ENCODE data around the gene TET2. TPM values are rescaled to one million over a fixed set of nuclear protein-coding genes. Genes with fewer than 3 reads are reported as not detected.

The TET2 gene
- total RNA-seq, 3 donors from 2014 or later (not counting 1 experiment from before 2014, with no cell fraction given): 80.0 to 91.6 (median 82.8) TPM

DNA sequence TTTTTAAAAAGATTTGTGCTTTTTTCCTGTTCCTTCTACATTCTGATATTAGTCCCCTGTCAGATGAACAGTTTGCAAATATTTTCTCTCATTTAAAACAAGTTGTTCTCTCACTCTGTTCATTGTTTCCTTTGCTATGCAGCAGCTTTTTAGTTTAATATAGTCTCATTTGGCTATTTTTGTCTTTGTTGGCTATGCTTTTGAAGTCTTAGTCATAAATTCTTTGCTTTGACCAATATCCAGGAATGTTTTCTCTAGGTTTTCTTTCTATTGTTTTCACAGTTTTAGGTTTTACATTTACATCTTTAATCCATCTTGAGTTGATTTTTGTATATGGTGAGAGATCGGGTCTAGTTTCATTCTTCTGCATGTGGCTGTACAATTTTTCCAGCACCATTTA is 136.8 kb downstream of the TET2 start:
- H3K27me3 ChIP-seq (ENCODE audit: control insufficient read depth, insufficient read depth, low read length): no peaks in the 10 kb centered on the region

GRCh38 chr4:105288121-105288520 is 141.4 kb downstream of the TET2 start:
- peaks cover 7% of the 10 kb centered on the region for H3K9me3 ChIP-seq (ENCODE audit: control insufficient read depth, insufficient read depth, low read length)
- no peak for DNase-seq
- H3K27ac ChIP-seq (ENCODE audit: low read length): no peak overlapping the region
- peaks cover 0 to 13% of the 10 kb centered on the region in 2 donors for H3K4me1 Mint-ChIP-seq
- H3K4me3 Mint-ChIP-seq: no peak overlapping the region
- intact Hi-C loops (cut with micrococcal nuclease): no loop called here
- WGBS (ENCODE audit: insufficient coverage): 100% methylated on average over 2 of the region's 2 CpGs
- TF ChIP-seq, protein P1, sequence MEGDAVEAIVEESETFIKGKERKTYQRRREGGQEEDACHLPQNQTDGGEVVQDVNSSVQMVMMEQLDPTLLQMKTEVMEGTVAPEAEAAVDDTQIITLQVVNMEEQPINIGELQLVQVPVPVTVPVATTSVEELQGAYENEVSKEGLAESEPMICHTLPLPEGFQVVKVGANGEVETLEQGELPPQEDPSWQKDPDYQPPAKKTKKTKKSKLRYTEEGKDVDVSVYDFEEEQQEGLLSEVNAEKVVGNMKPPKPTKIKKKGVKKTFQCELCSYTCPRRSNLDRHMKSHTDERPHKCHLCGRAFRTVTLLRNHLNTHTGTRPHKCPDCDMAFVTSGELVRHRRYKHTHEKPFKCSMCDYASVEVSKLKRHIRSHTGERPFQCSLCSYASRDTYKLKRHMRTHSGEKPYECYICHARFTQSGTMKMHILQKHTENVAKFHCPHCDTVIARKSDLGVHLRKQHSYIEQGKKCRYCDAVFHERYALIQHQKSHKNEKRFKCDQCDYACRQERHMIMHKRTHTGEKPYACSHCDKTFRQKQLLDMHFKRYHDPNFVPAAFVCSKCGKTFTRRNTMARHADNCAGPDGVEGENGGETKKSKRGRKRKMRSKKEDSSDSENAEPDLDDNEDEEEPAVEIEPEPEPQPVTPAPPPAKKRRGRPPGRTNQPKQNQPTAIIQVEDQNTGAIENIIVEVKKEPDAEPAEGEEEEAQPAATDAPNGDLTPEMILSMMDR (IDR thresholded peaks at IDR 0.05): no peak
- ATAC-seq: no peak
- H3K4me1 ChIP-seq (ENCODE audit: control insufficient read depth, insufficient read depth, low read length): peaks cover 9% of the 10 kb centered on the region
- no peaks in the 10 kb centered on the region for H3K36me3 ChIP-seq (ENCODE audit: control insufficient read depth, insufficient read depth, low read length)
- H3K4me3 ChIP-seq (ENCODE audit: low read length): no peak overlapping the region
- no peaks in the 10 kb centered on the region for H3K27me3 Mint-ChIP-seq (ENCODE audit: low read depth in 2 of 2)
- H3K27ac Mint-ChIP-seq: no peak overlapping the region
- H3K27me3 ChIP-seq (ENCODE audit: control insufficient read depth, insufficient read depth, low read length): no peaks in the 10 kb centered on the region
- peaks cover 5 to 6% of the 10 kb centered on the region in 2 donors for H3K9me3 Mint-ChIP-seq
- H3K36me3 Mint-ChIP-seq: peaks cover 14% of the 10 kb centered on the region

More for the DNA sequence above, 136.8 kb downstream of the TET2 start:
- H3K27ac Mint-ChIP-seq: no peak overlapping the region
- no peak overlapping the region for H3K4me3 ChIP-seq (ENCODE audit: low read length)
- no peaks in the 10 kb centered on the region for H3K27me3 Mint-ChIP-seq (ENCODE audit: low read depth in 2 of 2)
- no peak for DNase-seq
- intact Hi-C loops (cut with micrococcal nuclease): no loop called here
- no peak overlapping the region for H3K27ac ChIP-seq (ENCODE audit: low read length)
- H3K4me3 Mint-ChIP-seq: no peak overlapping the region
- ATAC-seq: no peak
- peaks cover 5% of the 10 kb centered on the region for H3K9me3 ChIP-seq (ENCODE audit: control insufficient read depth, insufficient read depth, low read length)
- H3K9me3 Mint-ChIP-seq: peaks cover 5 to 6% of the 10 kb centered on the region in 2 donors
- no peaks in the 10 kb centered on the region for H3K36me3 ChIP-seq (ENCODE audit: control insufficient read depth, insufficient read depth, low read length)
- TF ChIP-seq, protein P1 (IDR thresholded peaks at IDR 0.05): no peak
- H3K36me3 Mint-ChIP-seq: peaks cover 9% of the 10 kb centered on the region
- H3K4me1 ChIP-seq (ENCODE audit: control insufficient read depth, insufficient read depth, low read length): no peaks in the 10 kb centered on the region
- peaks cover 18 to 29% of the 10 kb centered on the region in 2 donors for H3K4me1 Mint-ChIP-seq
- WGBS (ENCODE audit: insufficient coverage): no CpG with 5 or more reads among the region's 1 CpG

DNA sequence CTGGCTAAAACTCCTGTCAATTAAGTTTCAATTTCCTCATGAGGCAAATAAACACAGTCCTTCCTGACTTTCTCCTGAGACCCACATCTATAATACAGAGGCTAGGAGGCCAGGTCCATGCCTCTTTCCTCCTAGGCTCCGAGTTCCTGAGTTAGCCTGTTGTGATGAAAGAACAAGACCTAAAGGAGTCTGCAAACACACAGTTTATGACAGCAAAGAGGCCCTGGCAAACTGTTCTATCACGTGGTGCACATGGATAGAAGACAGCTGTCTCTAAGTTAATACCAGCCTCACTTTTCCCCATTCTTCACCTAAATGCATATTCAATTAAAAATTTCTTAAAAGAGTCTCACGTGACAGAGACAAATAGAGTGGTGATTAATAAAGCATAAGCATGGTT is 145.2 kb downstream of the TET2 start:
- no peak overlapping the region for H3K27ac ChIP-seq (ENCODE audit: low read length)
- no peaks in the 10 kb centered on the region for H3K27me3 ChIP-seq (ENCODE audit: control insufficient read depth, insufficient read depth, low read length)
- ATAC-seq (no peak), DNase-seq (no peak)
- peaks cover 0 to 8% of the 10 kb centered on the region in 2 donors for H3K4me1 Mint-ChIP-seq
- no peak overlapping the region for H3K4me3 Mint-ChIP-seq
- H3K36me3 ChIP-seq (ENCODE audit: control insufficient read depth, insufficient read depth, low read length): no peaks in the 10 kb centered on the region
- H3K9me3 Mint-ChIP-seq: peaks cover 3% of the 10 kb centered on the region in 2 donors
- TF ChIP-seq, protein P1 (IDR thresholded peaks at IDR 0.05): no peak
- intact Hi-C loops (cut with micrococcal nuclease): no loop called here
- no peaks in the 10 kb centered on the region for H3K27me3 Mint-ChIP-seq (ENCODE audit: low read depth in 2 of 2)
- 92% methylated on average over 2 of the region's 3 CpGs for WGBS (ENCODE audit: insufficient coverage)
- H3K36me3 Mint-ChIP-seq: peaks cover 14% of the 10 kb centered on the region
- H3K9me3 ChIP-seq (ENCODE audit: control insufficient read depth, insufficient read depth, low read length): peaks cover 7% of the 10 kb centered on the region
- H3K4me1 ChIP-seq (ENCODE audit: control insufficient read depth, insufficient read depth, low read length): peaks cover 9% of the 10 kb centered on the region
- no peak overlapping the region for H3K4me3 ChIP-seq (ENCODE audit: low read length)
- H3K27ac Mint-ChIP-seq: no peak overlapping the region

DNA sequence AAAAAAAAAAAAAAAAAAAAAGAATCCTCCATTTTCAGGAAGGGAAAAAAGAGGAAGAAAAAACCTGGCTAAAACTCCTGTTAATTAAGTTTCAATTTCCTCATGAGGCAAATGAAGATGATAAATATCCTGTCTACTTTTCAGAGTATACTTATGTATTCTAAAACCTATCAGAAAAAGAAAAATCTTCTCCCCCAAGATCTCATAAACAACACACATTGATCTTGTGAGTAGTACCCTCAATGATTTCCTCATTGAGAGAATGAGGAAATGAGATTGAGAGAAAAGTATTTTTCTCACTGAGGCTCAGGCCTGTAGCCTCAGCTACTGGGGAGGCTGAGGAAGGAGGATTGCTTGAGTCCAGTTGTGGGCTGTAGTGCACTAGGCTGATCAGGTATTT is 146.7 kb downstream of the TET2 start:
- no peak for ATAC-seq
- H3K27me3 Mint-ChIP-seq (ENCODE audit: low read depth in 2 of 2): peaks cover 0 to 2% of the 10 kb centered on the region in 2 donors
- peaks cover 0 to 5% of the 10 kb centered on the region in 2 donors for H3K4me1 Mint-ChIP-seq
- Histone ChIP-seq H3K9me3 (ENCODE audit: control insufficient read depth, insufficient read depth, low read length) (peaks cover 4% of the 10 kb centered on the region), H3K4me1 (ENCODE audit: control insufficient read depth, insufficient read depth, low read length) (peaks cover 9% of the 10 kb centered on the region), H3K36me3 (ENCODE audit: control insufficient read depth, insufficient read depth, low read length) (no peaks in the 10 kb centered on the region), H3K27me3 (ENCODE audit: control insufficient read depth, insufficient read depth, low read length) (no peaks in the 10 kb centered on the region), H3K4me3 (ENCODE audit: low read length) (no peak overlapping the region), H3K27ac (ENCODE audit: low read length) (no peak overlapping the region)
- no peak overlapping the region for H3K4me3 Mint-ChIP-seq
- H3K27ac Mint-ChIP-seq: no peak overlapping the region
- H3K9me3 Mint-ChIP-seq: peaks cover 0 to 4% of the 10 kb centered on the region in 2 donors
- DNase-seq: no peak
- TF ChIP-seq, protein P1 (IDR thresholded peaks at IDR 0.05): no peak
- intact Hi-C loops (cut with micrococcal nuclease): no loop called here
- peaks cover 6% of the 10 kb centered on the region for H3K36me3 Mint-ChIP-seq
